GM12865 (cell line): ENCODE results near the gene MCF2L2.

Experiments used
- DNase-seq: peaks from one replicate; pipeline ENCODE4 v3.0.0; 2010; ENCODE audit warnings: low read depth
- H3K4me3 ChIP-seq: 2 replicates; pipeline ENCODE4 v1.5.1; 2011; ENCODE audit warnings: mild to moderate bottlenecking, low read depth, low read length, control low read depth
- TF ChIP-seq, protein P1 (sequence below): IDR thresholded peaks from 2 replicates; pipeline ENCODE4 v1.5.1; 2011; ENCODE audit warnings: low read length, control low read depth, low read depth, inconsistent platforms; ENCODE audit not compliant: insufficient read depth; ENCODE audit errors: missing control alignments

The MCF2L2 gene

DNA sequence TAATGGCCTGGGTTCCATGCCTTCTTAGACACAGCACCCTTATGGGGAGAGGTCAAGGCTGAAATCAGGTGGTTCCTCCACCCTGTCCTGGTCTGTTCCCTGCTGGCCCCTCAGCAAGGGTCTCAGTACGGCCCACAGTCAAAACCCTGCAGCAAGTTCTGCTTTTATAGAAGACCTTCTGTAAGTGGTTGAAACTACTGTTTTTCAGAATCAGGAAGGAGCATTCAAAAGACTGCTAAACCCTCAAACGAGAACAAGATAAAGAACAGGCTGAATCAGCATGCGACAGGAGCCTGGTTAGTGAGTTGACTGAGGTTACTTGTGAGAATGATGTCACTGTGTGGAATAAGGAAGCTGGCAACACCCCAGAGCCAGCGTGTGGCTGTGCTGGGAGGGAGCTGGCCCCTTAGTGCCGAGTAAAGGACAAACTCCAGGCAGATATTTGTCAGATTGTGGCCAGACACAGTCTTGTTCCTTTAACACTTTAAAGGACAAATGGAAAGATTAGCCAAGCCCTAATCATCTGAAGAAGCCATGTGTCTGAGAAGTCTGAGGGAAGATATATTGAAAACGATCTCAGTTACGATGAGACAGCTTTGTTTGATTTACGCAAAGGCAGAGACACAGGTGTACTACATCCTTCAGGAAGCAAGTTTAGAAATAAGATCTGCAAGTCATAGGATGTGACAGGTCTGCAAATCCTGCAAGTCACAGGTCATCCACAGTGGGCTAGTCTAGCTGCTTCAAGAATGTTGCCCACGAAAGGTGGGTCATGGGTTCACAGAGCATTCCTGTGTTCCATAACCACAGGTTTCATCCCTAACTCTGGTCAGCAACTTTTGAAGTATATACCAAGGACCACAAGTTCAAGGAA is 121.4 kb downstream of the MCF2L2 start:
- TF ChIP-seq, protein P1, sequence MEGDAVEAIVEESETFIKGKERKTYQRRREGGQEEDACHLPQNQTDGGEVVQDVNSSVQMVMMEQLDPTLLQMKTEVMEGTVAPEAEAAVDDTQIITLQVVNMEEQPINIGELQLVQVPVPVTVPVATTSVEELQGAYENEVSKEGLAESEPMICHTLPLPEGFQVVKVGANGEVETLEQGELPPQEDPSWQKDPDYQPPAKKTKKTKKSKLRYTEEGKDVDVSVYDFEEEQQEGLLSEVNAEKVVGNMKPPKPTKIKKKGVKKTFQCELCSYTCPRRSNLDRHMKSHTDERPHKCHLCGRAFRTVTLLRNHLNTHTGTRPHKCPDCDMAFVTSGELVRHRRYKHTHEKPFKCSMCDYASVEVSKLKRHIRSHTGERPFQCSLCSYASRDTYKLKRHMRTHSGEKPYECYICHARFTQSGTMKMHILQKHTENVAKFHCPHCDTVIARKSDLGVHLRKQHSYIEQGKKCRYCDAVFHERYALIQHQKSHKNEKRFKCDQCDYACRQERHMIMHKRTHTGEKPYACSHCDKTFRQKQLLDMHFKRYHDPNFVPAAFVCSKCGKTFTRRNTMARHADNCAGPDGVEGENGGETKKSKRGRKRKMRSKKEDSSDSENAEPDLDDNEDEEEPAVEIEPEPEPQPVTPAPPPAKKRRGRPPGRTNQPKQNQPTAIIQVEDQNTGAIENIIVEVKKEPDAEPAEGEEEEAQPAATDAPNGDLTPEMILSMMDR = no peak
- DNase-seq = peak; percentile 52
- H3K4me3 ChIP-seq = no peak overlapping the region

DNA sequence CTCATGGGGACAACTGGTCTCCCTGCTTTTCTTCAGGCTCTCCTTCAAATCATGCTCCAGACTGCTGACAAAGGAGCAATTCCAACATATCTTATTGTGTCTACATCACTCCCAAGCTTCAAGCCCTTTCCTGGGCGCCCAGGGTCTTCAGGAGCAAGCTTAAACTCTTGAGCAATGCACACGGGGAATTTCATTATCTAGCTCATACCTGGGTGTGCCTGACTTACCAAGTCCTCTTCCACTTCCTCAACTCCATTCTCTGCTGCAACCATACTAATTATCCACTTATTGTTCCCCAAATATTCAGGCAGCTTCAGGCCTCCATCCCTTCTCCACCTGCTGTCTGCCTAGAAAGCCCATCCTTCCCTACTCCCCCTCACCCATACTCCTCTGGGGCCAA is 124.7 kb downstream of the MCF2L2 start:
- TF ChIP-seq, protein P1 = no peak
- DNase-seq = no peak
- no peak overlapping the region for H3K4me3 ChIP-seq

DNA sequence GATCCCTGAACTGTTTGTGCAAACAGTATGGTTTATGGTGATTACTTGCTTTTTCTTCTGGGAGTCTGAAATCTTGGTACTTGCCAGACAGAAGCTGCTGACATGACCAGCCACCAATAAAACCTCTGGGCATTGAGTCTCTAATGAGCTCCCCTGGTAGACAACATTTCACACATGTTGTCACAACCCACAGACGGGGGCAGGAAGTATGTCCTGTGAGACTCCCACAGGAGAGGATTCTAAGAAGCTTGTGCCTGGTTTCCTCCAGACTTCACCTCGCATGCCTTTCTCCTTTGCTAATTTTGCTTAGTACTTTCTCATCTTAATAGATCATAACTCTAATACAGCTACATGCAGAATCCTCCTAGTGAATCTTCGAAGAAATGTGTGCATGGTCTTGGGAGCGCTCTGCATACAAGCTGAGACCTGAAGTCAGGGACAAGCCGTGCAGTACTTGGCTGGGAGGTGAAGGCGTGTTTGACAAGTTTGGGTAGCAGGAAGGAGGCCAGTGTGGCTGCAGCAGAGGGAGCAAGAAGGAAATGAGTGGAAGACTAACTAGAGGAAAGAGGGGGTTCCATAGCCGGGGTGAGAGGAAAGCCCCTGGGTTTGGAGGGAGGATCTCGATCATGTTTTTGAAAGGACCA is 126.4 kb downstream of the MCF2L2 start:
- TF ChIP-seq, protein P1 = no peak
- DNase-seq = peak; percentile 16
- no peak overlapping the region for H3K4me3 ChIP-seq

DNA sequence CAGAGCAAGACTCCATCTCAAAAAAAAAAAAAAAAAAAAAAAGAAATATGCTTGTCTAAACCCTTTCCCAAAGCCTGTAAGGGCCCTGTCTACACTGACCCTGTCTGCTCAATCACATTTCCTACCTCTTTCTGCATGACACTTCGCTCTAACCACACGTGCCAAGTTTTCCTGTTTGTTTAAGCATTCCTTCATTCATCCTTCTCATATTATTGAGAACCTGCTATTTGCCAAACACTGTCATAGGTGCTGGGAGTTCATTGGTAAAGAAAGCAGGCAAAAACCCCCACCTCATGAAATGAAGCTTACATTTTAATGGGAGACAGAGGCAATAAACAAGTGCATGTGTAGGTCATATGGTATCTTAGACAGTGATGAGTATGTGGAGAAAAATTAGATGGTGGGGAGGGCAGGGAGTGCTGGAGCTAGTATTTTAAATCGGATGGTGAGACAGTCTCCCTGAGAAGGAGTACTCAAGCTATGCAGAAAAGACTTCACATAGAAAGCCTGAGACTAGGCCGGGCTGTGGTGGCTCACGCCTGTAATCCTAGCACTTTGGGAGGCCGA is 127.3 kb downstream of the MCF2L2 start:
- H3K4me3 ChIP-seq = no peak overlapping the region
- TF ChIP-seq, protein P1 = no peak
- no peak for DNase-seq

DNA sequence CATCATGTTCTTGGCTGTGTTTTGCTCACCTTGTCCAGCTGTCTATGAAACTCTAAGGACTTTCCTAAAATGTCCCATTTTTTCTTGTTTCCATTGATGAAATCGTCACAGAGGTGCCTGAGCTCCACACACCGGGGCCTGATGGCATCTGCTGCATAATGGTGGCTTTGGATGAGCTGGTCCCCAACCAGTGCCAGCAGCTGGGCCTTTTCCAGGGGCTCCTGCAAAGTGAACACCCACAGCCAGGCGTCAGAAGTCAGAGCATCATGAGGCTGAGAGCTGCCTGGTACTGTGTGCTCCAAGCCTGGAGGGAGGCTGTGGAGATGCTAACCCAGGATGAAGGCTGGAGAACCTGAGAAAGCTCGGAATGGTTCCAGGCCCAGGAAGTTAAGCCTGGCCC is 128.4 kb downstream of the MCF2L2 start:
- TF ChIP-seq, protein P1 = no peak
- DNase-seq = no peak
- no peak overlapping the region for H3K4me3 ChIP-seq

DNA sequence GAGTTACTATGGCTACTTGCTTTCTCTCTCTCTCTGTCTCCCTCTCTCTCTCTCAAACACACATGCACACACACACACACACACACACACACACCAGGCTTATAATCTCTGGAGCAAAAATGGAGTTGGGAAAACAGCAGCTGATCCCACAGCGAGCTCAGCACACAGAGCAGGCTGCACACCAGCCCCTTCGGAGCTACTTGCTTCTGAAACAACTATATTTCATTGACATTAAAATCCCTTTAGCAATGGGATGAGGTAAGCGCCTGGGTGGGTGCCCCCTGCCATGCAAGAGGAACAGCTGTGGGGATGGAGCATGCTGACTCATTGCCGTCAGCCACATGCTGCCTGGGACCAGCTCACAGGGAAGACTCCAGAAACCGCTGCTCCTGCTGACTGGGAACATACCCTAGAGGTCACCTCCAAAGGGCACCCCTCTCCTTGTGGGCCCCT is 129.7 kb downstream of the MCF2L2 start:
- no peak overlapping the region for H3K4me3 ChIP-seq
- no peak for DNase-seq
- TF ChIP-seq, protein P1 = no peak
